MM.1S (cell line): Measurements from ENCODE around the gene MZF1.

Experiments
- EZH2 ChIP-seq: fragments of 300-600 bp; sonication (generic); optimal IDR thresholded peaks from 2 replicates; pipeline ENCODE3; 2017; ENCODE audit warnings: low read depth, mild to moderate bottlenecking, antibody characterized with exemption, low read length, mixed read lengths
- EZH2phosphoT487 ChIP-seq: fragments of 300-600 bp; sonication (generic); IDR thresholded peaks from 2 replicates; pipeline ENCODE4 v1.6.1; 2018; ENCODE audit warnings: antibody characterized with exemption, low read length
- TF ChIP-seq, protein P1 (sequence below): fragments of 300-600 bp; sonication (generic); IDR thresholded peaks from 2 replicates; pipeline ENCODE4 v1.5.1; 2016; ENCODE audit warnings: antibody characterized with exemption, low read length, mixed read lengths

DNA sequence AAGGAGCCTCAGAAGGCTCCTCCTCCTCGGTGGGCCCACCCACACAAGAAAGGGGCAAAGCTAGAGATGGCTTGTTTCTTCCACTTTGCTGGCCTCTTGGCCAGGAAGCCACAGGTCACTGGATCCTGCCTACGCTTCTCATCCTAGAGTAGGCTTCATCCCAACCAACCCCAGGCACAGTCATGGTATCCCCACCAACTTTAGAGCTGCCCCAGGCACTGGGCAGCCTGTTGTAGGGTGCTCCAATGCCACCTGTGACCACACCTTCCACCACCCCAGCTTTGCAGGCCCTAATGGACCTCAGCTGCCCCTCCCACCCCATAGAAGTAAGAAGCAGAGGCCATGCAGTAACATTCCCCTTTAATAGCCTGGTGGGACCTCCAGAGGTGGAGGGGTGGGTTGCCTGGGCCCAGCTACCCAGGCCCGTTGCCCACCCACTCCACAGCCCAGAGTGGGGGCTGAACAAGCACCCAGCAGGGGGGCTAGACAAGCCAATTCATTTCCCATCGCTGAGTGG is 17.7 kb downstream of the MZF1 start:
- TF ChIP-seq EZH2phosphoT487, result no peak
- TF ChIP-seq, protein P1, sequence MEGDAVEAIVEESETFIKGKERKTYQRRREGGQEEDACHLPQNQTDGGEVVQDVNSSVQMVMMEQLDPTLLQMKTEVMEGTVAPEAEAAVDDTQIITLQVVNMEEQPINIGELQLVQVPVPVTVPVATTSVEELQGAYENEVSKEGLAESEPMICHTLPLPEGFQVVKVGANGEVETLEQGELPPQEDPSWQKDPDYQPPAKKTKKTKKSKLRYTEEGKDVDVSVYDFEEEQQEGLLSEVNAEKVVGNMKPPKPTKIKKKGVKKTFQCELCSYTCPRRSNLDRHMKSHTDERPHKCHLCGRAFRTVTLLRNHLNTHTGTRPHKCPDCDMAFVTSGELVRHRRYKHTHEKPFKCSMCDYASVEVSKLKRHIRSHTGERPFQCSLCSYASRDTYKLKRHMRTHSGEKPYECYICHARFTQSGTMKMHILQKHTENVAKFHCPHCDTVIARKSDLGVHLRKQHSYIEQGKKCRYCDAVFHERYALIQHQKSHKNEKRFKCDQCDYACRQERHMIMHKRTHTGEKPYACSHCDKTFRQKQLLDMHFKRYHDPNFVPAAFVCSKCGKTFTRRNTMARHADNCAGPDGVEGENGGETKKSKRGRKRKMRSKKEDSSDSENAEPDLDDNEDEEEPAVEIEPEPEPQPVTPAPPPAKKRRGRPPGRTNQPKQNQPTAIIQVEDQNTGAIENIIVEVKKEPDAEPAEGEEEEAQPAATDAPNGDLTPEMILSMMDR, result no peak
- TF ChIP-seq EZH2, result no peak
